Measurements from ENCODE around the gene PIAS4. TPM values are rescaled to one million over a fixed set of nuclear protein-coding genes. Genes with fewer than 3 reads are reported as not detected.

Gene PIAS4
- total RNA-seq, 1 donor from 2014 or later, result 14.7 TPM

DNA sequence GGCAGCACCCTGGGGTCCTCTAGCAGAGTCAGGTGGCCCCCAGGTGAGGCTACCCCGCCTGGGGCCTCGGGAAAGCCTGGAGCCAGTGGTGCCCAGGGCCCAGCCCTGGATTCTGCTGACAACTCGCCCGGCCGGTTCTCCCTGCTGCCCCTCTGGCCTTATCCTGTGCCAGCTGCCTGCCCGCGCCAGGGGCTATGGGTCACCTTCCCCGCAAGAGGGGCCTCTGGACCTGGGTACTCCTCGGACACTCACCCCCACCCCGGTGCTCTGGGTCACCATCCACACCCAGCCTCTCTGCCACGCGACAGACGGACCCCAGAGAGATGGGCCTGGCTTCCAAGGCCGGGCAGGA lies 35.2 kb downstream of the PIAS4 start:
- DNase-seq, result no peak

DNA sequence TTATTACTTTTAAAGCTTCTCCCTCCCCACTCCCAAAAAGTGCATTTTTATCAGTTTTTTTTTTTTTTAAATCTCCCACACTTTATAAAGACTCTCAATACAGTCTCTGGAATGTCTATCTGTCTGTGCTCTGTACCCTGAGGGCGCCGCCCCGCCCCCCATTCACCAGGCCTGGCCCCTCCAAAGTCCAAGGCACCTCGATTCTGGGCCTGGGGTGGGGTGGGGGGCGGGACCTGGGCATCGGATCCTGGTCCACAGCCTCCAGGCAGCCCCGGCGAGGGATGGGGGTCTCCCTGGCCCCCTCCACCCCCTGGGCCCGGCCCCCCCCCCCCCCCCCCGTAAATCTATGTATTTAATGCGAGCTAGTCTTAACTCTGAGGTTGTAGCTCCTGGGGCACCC lies 35.9 kb downstream of the PIAS4 start:
- no peak for DNase-seq

DNA sequence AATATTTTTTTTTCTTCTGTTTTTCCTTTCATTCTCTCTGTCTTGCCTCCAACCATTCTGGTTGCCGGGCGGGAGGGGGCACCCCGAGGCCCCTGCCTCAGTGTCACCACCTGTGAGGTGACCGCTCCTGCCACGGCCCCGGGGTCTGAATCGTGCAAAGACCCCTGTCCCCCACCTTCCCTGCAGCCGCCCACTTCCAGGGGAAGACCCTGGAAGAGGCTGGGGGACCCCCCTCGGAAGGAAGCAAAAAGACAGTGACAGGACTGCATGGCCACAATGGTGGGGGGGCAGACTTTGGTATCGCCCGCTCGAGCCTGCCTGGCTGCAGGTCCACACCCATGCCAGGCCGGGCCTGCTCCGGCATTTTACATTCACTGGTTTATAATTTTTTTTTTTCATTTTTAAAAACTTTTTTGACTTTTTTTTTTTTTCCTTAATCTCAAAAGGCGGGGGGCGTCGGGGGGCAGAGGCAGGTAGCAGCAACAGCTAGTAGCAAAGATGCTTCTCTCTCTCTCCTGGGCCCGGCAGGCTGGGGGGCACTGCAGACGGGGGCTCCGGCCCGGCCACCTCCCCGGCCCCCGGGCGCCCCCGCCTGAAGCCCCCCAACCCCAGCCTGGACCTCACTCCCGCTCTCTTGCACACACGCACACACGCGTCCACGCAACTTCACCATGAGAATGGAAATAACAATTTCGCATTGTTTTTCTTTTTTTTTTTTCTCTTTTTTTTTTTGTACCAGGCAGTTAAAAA lies 36.6 kb downstream of the PIAS4 start:
- DNase-seq, result no peak

DNA sequence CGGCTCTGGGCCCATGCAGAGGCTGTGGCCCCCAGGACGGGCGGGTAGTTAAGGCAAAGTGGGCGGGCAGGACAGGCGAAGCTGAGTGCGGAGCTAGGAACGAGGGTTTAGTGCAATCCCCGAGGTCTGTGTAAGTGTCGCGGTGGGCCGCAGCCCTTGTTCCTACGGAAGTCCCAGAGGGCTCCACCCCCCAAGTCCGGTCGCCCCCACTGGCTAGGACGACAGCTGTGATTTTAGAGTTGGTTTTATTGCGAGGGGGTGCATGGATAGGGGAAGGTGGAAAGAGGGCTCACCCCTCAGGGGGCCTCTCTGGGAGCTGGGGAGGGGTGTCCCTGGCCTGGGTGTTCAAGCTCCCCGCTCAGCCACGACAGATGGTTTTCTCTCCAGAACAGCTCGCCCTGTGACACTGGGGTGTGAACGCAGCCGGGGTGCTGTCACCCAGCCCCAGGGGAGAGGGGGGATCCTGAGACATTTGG lies 37.5 kb downstream of the PIAS4 start:
- no peak for DNase-seq

DNA sequence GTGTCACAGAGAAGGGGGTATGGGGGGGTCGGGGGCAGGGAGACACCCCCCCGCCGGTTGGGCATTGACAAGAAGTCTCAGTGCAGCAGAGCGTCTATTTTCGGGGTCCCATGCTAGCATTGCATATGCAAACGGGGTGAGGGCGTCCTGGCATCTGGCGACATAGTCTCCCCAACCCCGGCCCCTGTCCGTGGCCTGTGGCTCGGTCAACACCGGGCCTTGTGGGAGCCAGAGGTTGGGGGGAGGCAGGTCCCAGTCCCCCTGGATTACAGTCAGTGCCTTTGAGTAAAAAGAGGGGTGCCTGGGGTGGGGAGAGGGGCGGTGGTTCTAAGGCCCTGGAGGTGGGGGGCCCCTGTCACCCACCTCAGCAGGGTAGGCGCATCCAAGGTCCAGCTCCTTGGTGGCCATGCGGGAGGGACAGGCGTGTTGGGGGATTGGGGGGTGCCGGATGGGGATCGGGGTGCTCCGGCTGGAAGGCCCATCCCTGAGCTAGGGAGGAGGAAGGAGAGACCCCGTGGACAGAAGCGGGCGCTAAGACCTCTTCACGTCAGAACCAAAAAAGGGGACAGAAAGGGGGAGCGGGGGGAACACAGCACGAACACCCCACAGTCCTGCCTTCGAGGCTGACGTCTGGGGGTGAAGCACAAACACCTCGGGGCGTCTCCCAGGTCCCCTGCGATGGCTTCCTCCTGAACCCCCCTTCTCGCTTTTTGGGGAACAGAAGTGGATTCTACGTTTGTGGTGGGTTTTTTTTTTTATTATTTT lies 38.2 kb downstream of the PIAS4 start:
- no peak for DNase-seq

DNA sequence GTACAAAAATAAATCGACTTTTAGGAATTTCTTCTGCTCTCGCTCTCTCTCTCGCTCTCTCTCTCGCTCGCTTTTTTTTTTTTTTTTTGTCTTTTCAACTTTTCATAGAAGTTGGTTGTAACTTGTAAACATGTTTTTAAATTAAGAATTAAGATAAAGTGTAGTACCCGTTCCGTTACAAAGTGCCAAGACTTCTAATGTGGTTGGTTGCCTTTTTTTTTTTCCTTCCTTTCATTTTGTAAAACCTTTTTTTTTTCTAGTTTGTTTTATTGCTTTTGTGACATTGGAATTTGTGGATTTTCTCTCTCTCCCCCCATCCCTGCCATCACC lies 38.8 kb downstream of the PIAS4 start:
- DNase-seq, result no peak

DNA sequence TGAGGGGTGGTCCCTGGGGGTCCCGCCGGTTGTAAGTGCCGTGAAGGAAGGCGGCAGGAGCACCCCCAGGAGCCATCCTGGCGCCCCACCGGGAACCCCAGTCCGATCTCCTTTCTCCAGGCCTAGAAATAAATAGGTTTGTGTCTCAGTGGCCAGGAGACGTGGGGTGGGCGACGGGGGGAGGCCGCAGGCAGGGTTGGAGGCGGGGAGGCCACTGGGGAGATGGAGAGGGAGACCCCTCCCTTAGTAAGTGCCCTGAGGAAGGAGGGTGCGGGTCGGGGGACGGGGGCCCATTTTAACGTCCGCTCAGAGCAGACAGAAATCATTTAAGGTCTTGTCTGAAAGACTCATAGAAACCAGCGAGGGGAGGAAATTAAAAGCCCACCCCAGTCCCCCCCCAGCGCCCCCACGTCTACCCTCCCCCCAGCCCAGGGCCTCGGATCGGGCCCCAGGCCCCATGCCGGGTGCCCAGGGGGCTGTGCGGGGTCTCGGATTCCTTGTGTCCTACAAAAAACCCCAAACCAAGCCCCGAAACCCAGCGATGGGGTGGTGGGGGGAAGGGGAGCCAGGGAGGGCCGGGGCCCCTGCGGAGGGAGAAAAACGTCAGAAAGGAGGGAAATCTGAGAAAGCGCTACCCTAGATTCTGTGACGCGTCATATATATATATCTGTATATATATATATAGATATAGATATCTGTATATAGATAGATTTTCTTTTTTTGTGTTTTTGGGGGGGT lies 39.6 kb downstream of the PIAS4 start:
- DNase-seq, result no peak

DNA sequence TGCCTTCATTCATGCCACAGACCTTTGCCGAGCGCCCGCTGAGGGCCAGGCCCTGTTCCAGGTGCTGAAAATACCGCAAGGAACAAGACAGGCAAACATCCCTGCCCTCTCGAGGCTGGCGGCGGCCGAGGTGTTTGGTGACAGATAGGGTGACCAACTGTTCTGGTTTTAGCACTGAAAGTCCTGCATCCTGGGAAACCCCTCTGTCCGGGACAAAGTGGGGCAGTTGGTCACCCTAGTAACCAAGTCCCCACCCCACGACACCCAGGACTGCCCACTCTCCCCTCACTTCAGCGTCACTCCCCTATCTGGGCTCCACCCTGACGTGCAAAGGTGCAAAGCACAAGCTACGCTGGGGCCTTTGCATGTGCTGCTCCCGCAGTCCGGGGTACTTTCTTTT lies 41.9 kb downstream of the PIAS4 start:
- DNase-seq, result no peak

DNA sequence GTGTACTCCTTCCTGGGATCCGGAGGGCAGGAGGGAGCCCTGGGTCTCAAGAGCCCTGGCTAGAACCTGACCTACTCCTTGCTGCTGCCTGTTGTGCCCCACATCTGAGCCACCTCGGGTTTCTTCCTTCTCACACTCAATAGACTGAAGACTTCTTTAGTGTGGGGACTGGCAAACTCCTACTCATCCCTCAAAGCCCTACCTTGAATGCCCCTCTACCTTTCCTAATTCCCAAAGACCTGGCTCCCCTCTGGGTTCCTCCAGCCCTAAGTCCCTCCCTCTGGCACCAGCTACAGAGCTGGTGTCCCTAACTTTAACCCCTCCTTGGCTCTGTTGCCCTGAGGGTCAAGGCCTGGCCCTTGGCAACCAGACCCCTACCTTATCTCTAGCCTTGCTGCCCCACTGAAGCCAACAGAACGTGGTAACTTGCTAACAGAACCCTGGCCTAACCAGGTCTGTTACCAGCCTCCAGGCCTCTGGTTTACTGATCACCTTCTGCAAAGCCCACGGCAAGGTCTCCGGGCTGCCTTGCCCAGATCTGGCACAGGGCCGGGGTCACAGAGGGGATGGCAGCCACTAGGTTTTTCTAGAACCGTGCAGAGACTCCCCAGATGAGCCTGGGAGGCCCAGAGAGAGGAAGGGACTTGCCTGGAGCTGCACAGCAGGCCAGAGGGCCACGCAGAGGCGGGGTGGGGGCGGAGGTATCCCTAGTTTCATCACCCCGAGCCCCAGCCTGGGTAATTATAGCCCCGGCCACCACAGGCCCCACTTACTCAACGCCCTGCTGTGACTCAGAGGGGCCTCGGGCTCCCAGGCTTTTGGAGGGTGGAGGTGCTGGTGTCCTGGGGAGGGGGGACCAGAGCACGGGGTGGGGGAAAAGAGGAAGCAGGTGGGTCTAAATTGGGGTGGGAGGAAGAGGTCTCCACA lies 43.9 kb downstream of the PIAS4 start:
- DNase-seq, result no peak

DNA sequence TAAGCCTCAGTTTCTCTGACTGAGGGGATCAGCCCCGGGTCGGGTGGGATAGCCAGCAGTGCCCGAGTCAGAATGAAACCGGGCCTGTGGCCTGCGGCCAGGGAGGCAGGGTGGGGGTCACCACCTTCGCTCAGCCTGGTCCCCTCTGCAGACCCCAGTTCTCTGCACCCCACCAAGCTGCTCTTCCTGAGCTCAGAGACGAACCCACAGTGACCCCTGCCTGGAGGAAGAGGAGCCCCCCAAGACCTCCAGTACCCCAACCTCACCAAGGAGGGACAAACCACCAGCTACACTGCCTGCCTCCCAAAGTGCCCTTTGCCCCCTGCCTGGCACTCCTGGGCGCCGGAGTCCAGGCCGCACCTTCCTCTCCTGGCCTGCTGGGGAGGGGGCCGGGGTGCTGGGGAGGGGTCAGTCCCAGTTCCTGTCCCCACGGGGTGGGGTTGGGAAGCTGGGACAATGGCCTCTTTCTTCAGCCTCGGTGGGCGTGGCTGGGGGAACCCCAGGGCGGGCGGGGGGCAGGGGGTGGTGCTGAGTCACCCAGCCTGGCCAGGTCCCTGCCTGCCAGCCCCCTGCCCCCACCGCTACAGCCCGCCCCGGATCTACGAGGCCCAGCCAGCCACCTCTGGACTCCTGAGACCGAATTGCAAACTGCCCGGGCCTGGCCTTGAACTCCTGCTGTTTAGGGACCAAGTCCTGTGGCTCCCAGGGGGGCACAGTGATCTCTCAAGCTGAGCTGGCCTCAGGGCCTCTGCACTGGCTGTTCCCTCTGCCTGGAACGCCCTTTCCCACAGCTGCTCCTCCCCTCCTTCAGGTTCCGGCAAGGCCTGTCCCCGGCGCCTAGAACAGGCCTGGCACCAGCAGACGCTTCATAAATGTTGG lies 44.8 kb downstream of the PIAS4 start:
- no peak for DNase-seq

DNA sequence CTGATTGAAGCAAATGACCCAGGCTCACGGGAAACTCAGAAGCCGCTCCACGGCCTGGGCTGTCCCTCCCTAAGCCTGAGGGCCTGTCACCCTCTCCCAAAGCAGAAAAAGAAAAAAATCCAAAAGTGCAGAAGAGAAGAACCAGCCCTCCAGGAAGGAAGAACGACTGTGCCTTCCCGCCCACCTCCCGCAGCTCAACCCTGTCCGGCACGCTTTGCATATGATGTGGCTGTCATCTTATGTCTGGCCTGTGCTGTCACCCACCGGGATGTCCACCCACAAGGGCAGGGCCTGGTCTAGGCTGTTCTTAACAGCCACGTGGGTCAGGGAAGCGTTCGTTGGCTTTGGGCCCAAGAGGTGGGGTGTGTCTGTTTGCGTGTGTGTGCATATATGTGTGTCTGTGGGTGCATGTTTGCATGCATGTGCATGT lies 45.5 kb downstream of the PIAS4 start:
- DNase-seq, result no peak

DNA sequence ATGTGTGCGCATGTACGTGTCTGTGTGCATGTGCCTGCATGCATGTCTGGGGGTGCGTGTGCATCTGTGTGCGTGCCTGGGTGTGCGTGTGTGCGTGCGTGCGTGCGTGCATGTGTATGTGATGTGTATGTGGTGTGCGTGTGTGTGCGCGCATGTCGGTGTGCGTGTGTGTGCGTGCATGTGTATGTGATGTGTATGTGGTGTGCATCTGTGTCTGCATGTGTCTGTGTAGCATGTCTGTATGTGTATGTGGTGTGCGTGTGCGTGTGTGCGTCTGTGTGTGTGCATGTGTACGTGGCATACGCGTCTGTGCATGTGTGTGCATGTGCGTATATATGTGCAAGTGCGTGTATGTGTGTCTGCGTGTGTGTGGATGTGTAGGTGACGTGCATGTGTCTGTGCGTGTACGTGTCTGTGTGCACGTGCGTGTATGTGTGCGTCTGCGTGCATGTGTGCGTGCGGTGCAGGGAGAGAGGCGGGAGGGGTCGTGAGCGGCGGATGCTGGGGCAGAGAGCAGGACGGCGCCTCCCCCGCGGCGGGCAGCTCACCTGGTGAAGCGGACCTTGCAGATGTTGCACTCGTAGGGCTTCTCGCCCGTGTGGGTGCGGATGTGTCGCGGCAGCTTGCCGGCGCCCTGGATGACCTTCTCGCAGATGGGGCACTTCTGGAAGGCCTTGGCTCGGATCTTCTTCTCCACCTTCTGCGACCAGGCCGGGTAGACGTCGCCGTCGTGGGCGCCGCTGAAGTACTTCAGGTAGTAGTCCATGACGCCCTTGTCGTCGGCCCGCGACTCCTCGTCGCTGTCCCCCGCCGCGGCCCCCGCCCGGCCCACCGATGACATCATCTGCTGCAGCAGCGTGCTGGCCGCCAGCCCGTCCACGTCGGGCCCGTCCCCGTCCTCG lies 46.1 kb downstream of the PIAS4 start:
- no peak for DNase-seq

DNA sequence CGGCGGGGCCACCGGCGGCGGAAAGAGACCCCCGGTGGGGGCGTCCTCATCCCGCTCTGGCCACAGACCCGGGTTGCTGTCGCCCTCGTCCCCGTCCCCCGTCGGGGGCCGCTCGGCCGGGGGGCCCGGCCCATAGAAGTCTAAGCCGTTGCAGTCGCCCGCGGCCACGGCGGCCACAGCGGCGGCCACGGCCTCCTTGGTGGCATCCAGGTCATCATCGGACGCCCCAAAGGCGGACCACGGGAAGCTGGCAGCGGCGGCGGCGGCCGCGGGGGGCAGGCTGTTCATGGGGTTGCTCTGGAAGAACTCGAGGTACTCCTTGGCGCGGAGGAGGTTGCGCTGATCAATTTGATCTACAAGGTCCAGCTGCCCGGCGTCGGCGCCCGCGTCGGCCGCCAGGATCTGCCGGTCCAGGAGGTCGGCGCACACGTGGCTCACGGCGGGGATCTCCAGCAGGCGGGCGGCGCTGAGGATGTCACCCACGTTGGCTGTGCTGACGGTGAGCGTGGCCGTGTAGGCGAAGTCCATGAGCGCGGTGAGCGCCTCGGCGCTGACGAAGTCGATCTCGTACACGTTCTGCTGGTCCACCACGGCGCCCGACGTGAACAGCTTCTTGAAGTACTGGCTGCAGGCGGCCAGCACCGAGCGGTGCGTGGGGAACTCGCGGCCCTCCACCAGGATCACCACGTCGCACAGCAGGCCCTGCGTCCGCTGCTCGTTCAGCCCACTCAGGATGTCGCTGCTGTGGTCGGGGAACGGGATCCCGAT lies 47.1 kb downstream of the PIAS4 start:
- no peak for DNase-seq

DNA sequence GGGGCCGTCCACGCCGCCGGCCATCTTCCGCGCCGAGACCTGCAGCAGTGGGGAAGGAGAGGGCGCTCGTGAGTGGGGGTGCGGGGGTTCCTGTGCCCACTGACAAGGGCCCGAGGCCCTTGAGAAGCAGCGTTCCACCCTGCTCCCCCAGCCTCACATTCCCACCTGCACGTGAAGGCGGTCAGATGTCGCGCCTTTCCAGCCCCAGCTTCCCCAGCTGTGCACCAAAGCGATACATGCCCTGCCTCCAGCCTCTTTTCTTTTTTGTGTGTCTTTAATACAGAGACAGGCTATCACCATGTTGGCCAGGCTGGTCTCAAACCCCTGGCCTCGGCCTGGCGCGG lies 47.6 kb downstream of the PIAS4 start:
- no peak for DNase-seq

DNA sequence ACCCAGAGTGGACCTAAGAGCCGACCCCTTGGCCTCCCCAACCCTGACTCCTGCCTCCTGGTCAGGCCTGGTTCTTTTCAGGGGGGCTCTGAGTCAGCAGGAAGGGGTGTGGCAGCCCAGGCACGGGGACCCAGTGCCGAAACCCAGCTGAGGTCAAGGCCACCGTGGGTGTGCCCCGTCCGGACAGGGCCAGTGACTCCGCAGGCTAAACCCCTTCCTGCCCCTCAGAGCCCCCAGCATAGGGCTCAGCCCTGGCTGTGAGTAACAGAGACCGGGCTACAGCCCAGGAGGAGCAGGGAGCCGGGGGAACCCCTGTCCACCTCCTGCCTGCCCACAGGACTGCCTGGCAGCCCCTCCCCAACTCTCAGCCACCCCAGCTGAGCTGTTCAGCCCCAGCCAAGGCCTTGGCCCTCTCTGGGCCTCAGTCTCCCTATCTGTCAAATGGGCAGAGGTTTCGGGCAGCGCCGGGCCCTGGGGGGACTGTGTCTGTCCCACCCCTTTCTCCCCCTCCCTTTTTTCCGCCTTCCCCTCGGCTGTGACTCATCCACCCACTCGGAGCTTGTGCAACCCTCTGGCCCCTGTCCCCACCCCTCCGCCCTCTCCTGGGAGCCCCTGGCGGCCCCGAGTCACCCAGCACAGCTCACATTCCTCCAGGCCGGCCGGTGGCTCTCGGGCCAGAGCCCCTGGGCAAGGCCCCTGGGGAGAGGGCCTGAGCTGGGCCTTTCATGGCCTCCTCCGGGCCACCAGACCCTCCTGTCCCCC lies 50.6 kb downstream of the PIAS4 start:
- DNase-seq, result peak; percentile 37

DNA sequence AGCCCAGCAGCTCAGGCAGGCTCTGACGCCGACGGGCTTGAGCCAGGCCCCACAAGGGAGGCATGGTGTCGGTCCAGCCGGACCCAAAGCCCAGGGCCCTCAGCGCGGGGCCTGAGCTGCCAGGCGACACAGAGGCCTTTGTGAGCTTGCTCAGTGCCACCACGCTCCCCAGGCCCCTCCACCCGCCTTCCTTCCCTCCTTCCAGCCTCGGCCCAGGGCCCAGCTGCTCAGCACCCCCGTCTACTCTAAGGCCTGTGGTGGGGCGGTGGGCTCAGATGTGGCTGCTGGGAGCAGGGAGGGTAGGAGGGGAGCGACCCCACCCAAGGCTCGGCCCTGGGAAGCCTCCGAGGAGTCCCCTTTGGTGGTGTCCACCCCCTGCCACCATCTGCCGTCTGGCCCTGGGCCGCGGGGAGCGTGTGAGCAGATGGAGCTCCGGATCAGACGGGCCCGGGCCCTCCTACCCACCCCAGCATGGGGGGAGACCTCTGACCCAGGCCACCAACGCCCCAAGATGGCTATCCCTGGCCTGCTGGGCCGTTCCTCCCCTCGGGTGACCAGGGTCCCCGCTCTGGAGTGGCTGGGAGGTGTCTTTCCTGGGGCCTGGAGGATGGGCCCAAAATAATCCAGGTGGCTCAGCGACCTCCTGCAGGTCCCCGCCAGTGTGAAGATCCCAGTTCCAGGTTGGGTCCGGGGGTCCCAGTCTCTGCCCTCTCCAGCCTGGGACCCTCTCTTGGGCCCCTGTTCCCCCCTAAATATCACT lies 51.3 kb downstream of the PIAS4 start:
- peak; percentile 53 for DNase-seq

DNA sequence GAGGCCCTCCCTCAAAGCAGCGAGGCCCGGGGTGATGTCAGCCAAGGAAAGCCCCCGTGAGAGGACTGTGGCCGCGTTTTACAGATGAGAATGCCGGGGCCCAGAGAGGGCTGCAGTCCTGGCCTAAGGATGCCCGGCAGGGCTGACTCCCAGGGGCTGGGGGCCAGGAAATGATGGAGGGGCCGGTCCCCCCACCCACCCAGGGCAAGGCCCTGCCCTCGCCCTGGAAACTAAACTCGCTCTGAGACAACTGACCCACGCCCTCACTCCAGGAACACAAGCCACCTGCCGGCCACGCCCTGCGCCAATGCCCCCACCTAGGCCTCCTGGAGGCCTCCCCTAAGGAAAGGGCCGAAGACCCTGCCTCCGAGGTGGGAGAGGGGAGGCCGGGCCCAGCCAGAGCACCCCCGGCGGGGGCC lies 51.9 kb downstream of the PIAS4 start:
- no peak for DNase-seq
